ENCODE measurements around the gene C10orf62. TPM values are rescaled to one million over a fixed set of nuclear protein-coding genes. Genes with fewer than 3 reads are reported as not detected.

The C10orf62 gene
- total RNA-seq, 6 experiments from 2014 or later, result 1.2 to 4.1 (median 2.2) TPM; not detected in 1

DNA sequence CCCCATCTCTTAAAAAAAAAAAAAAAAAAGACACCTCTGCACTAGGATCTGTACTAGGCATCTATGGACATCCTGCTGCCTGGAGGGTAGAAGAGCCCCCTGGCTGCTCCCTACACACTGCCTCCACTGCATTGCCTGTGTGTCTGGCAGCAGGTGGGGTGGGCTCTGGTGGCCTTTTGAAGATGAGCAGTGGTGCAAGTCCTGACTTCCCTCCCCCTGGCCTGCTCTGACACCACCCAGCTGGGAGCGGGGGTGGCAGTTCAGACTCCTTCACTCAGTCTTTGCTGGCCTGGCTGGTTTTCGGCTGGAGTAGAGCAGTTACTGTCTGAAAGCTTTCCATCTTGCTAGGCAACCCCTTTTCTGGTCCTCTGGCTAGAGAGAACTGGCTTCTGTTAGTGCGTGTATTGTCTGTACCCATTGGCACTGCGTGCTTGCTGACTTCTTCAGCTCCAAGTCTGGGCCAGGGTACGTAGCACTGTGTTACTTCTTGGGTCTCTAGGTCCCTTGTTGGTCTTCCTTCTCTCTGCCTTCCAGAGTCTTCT, 17.6 kb downstream of the C10orf62 start:
- H3K36me3 ChIP-seq, result peaks cover 0 to 47% (median under 1%) of the 10 kb centered on the region in 4 donors
- ATAC-seq, result no peak
- H3K9me3 ChIP-seq, result no peaks in the 10 kb centered on the region
- H3K27me3 ChIP-seq, result no peaks in the 10 kb centered on the region
- WGBS (ENCODE audit: insufficient coverage, low coverage, low lambda C conversion rate, missing lambda C conversion rate), result 92% methylated on average over 3 of the region's 5 CpGs
- TF ChIP-seq CTCF (IDR thresholded peaks at IDR 0.05), result no peak
- TF ChIP-seq POLR2A (IDR thresholded peaks at IDR 0.05), result no peak
- no peaks in the 10 kb centered on the region for H3K4me1 ChIP-seq
- intact Hi-C loops (cut with DNase I), result no loop called here
- peak in 1 of 3 donors; percentile 43 for DNase-seq
- H3K27ac ChIP-seq, result no peak overlapping the region
- H3K4me3 ChIP-seq, result no peak overlapping the region

GRCh38 chr10:97608991-97609561, 19.6 kb downstream of the C10orf62 start:
- H3K27me3 ChIP-seq, result no peaks in the 10 kb centered on the region
- no peaks in the 10 kb centered on the region for H3K4me1 ChIP-seq
- WGBS (ENCODE audit: insufficient coverage, low coverage, low lambda C conversion rate, missing lambda C conversion rate), result 71% methylated on average over 6 of the region's 13 CpGs
- DNase-seq (peak in 1 of 3 donors; percentile 44), ATAC-seq (peak in 1 of 4 donors; percentile 36)
- intact Hi-C loops (cut with DNase I), result no loop called here
- H3K4me3 ChIP-seq, result no peak overlapping the region
- no peaks in the 10 kb centered on the region for H3K9me3 ChIP-seq
- no peak overlapping the region for H3K27ac ChIP-seq
- TF ChIP-seq POLR2A (IDR thresholded peaks at IDR 0.05) (no peak), CTCF (IDR thresholded peaks at IDR 0.05) (no peak)
- peaks cover 0 to 30% (median under 1%) of the 10 kb centered on the region in 4 donors for H3K36me3 ChIP-seq

GRCh38 chr10:97611473-97611872, 22.0 kb downstream of the C10orf62 start:
- no peaks in the 10 kb centered on the region for H3K27me3 ChIP-seq
- peak in 1 of 3 donors; percentile 51 for DNase-seq
- TF ChIP-seq CTCF (IDR thresholded peaks at IDR 0.05) (no peak), POLR2A (IDR thresholded peaks at IDR 0.05) (no peak)
- no peaks in the 10 kb centered on the region for H3K9me3 ChIP-seq
- ATAC-seq, result no peak
- H3K36me3 ChIP-seq, result peaks cover 0 to 16% (median under 1%) of the 10 kb centered on the region in 4 donors
- H3K27ac ChIP-seq, result no peak overlapping the region
- intact Hi-C loops (cut with DNase I), result no loop called here
- H3K4me1 ChIP-seq, result no peaks in the 10 kb centered on the region
- WGBS (ENCODE audit: insufficient coverage, low coverage, low lambda C conversion rate, missing lambda C conversion rate), result 47% methylated on average over 2 of the region's 12 CpGs
- H3K4me3 ChIP-seq, result no peak overlapping the region

GRCh38 chr10:97612386-97612785, 22.9 kb downstream of the C10orf62 start:
- intact Hi-C loops (cut with DNase I), result no loop called here
- ATAC-seq (peak; percentile 64 to 96 (median 86)), DNase-seq (peak in 1 of 3 donors; percentile 10)
- Histone ChIP-seq H3K27ac (no peak overlapping the region), H3K4me1 (no peaks in the 10 kb centered on the region), H3K27me3 (no peaks in the 10 kb centered on the region), H3K36me3 (peaks cover 0 to 14% (median under 1%) of the 10 kb centered on the region in 4 donors), H3K4me3 (no peak overlapping the region), H3K9me3 (no peaks in the 10 kb centered on the region)
- 28% methylated on average over 2 of the region's 2 CpGs for WGBS (ENCODE audit: insufficient coverage, low coverage, low lambda C conversion rate, missing lambda C conversion rate)
- TF ChIP-seq POLR2A (IDR thresholded peaks at IDR 0.05), result no peak
- peak; percentile 40 to 70 (median 53) for TF ChIP-seq CTCF (IDR thresholded peaks at IDR 0.05)

Data from right lobe of liver (tissue), 6 donors.